ENCODE measurements around the gene LCN6. TPM values are rescaled to one million over a fixed set of nuclear protein-coding genes. Genes with fewer than 3 reads are reported as not detected.
"Not testable (repeated sequence)": the region's sequence is repeated elsewhere in the genome, so short reads cannot be mapped to it uniquely, and the experiment has no call there.

LCN6 gene
- total RNA-seq, 4 donors from 2014 or later: 14.2 to 70.0 (median 42.9) TPM

- H3K36me3 ChIP-seq: no peaks in the 10 kb centered on the region
- no peaks in the 10 kb centered on the region for H3K9me3 ChIP-seq
- peak overlapping the region in 1 of 4 donors; percentile 67 for H3K27ac ChIP-seq
- peak overlapping the region; percentile 18 to 59 (median 22) for H3K4me3 ChIP-seq
- 9 to 11% methylated on average over 32 to 48 of the region's 56 CpGs for WGBS, 2 donors
- H3K4me1 ChIP-seq: peaks cover 0 to 39% (median 6%) of the 10 kb centered on the region in 4 donors
- DNase-seq (ENCODE audit: low spot score in 2 of 2): no peak
- TF ChIP-seq EP300 (IDR thresholded peaks at IDR 0.05) (no peak), CTCF (IDR thresholded peaks at IDR 0.05) (no peak), POLR2A (IDR thresholded peaks at IDR 0.05) (no peak)
- H3K27me3 ChIP-seq: peaks cover 0 to 64% of the 10 kb centered on the region in 2 donors
Measured at GRCh38 chr9:136712690-136713544, 35.4 kb downstream of the LCN6 start.

- H3K4me3 ChIP-seq: peak within 1 kb of the TSS; percentile 18 to 59 (median 22)
- H3K27me3 ChIP-seq: peaks cover 0 to 59% of the 10 kb centered on the region in 2 donors
- no peak for TF ChIP-seq EP300 (IDR thresholded peaks at IDR 0.05)
- no peak for TF ChIP-seq CTCF (IDR thresholded peaks at IDR 0.05)
- TF ChIP-seq POLR2A (IDR thresholded peaks at IDR 0.05): no peak
- H3K9me3 ChIP-seq: no peaks in the 10 kb centered on the region
- H3K4me1 ChIP-seq: peaks cover 0 to 39% (median 6%) of the 10 kb centered on the region in 4 donors
- no peak for DNase-seq (ENCODE audit: low spot score in 2 of 2)
- H3K36me3 ChIP-seq: no peaks in the 10 kb centered on the region
- WGBS, 2 donors: 5% methylated on average over 30 to 46 of the region's 119 CpGs
- peak within 1 kb of the TSS in 1 of 4 donors; percentile 67 for H3K27ac ChIP-seq
Measured at GRCh38 chr9:136711751-136712689, 36.3 kb downstream of the LCN6 start, which contains the start of gene DIPK1B. Gene DIPK1B (plus strand): TSS chr9:136712572. CDS start chr9:136712666, 94 bp downstream.

GRCh38 chr9:136711219-136711648 lies 37.1 kb downstream of the LCN6 start:
- H3K27ac ChIP-seq; H3K36me3 ChIP-seq; DNase-seq (ENCODE audit: low spot score in 2 of 2); H3K9me3 ChIP-seq; H3K4me3 ChIP-seq: not testable (repeated sequence)
- Histone ChIP-seq H3K27me3 (peaks cover 0 to 62% of the 10 kb centered on the region in 2 donors), H3K4me1 (peaks cover 0 to 39% (median 6%) of the 10 kb centered on the region in 4 donors)
- 34 to 37% methylated on average over 4 of the region's 4 CpGs for WGBS, 2 donors

GRCh38 chr9:136710543-136710942 lies 37.8 kb downstream of the LCN6 start:
- TF ChIP-seq POLR2A (IDR thresholded peaks at IDR 0.05) (no peak), EP300 (IDR thresholded peaks at IDR 0.05) (no peak), CTCF (IDR thresholded peaks at IDR 0.05) (no peak)
- no peaks in the 10 kb centered on the region for H3K9me3 ChIP-seq
- H3K4me3 ChIP-seq: no peak overlapping the region
- H3K36me3 ChIP-seq: no peaks in the 10 kb centered on the region
- 68 to 70% methylated on average over 7 of the region's 7 CpGs for WGBS, 2 donors
- DNase-seq (ENCODE audit: low spot score in 2 of 2): no peak
- no peak overlapping the region for H3K27ac ChIP-seq
- peaks cover 0 to 39% (median 6%) of the 10 kb centered on the region in 4 donors for H3K4me1 ChIP-seq
- peaks cover 0 to 61% of the 10 kb centered on the region in 2 donors for H3K27me3 ChIP-seq

- Histone ChIP-seq H3K27ac (no peak overlapping the region), H3K4me3 (no peak overlapping the region), H3K27me3 (peaks cover 0 to 52% of the 10 kb centered on the region in 2 donors), H3K9me3 (no peaks in the 10 kb centered on the region), H3K4me1 (peaks cover 0 to 34% (median 6%) of the 10 kb centered on the region in 4 donors), H3K36me3 (no peaks in the 10 kb centered on the region)
- TF ChIP-seq EP300 (IDR thresholded peaks at IDR 0.05): no peak
- TF ChIP-seq CTCF (IDR thresholded peaks at IDR 0.05): no peak
- no peak for TF ChIP-seq POLR2A (IDR thresholded peaks at IDR 0.05)
- 90 to 92% methylated on average over 20 to 24 of the region's 24 CpGs for WGBS, 2 donors
- DNase-seq (ENCODE audit: low spot score in 2 of 2): no peak
Measured at GRCh38 chr9:136709454-136710109, 38.7 kb downstream of the LCN6 start.
